Neural progenitor cell (in vitro differentiated cells): ENCODE measurements around the gene P3H2.

Source experiments
- EZH2 ChIP-seq: fragments of 200-600 bp; sonication (generic); IDR thresholded peaks from 2 replicates; pipeline ENCODE4 v1.6.1; 2017; ENCODE audit warnings: antibody characterized with exemption, mild to moderate bottlenecking, moderate library complexity
- EZH2phosphoT487 ChIP-seq: fragments of 200-600 bp; sonication (generic); IDR thresholded peaks from 2 replicates; pipeline ENCODE4 v1.6.1; 2017; ENCODE audit warnings: antibody characterized with exemption
- TF ChIP-seq, protein P1 (sequence below): fragments of 200-600 bp; sonication (generic); IDR thresholded peaks from 2 replicates; pipeline ENCODE4 v1.5.1; 2017; ENCODE audit warnings: antibody characterized with exemption, mild to moderate bottlenecking

DNA sequence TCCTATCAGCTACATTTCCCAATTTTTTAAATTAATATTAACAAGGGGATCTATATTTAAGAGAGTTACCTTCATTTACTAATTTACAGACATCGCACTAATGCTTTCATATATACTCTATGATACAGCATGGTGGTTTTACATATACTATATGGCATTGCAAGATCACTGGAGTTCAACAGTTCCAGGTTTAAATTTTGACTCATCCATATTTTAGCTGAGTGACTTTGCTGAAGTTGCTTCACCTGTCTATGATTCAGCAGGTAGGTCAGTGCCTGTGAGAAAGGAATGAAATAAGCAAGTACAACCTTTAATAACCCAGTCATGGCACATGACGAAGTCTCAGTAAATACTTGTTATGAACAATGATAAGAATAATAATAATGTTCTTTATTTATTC lies 211.1 kb downstream of the P3H2 start:
- TF ChIP-seq, protein P1, sequence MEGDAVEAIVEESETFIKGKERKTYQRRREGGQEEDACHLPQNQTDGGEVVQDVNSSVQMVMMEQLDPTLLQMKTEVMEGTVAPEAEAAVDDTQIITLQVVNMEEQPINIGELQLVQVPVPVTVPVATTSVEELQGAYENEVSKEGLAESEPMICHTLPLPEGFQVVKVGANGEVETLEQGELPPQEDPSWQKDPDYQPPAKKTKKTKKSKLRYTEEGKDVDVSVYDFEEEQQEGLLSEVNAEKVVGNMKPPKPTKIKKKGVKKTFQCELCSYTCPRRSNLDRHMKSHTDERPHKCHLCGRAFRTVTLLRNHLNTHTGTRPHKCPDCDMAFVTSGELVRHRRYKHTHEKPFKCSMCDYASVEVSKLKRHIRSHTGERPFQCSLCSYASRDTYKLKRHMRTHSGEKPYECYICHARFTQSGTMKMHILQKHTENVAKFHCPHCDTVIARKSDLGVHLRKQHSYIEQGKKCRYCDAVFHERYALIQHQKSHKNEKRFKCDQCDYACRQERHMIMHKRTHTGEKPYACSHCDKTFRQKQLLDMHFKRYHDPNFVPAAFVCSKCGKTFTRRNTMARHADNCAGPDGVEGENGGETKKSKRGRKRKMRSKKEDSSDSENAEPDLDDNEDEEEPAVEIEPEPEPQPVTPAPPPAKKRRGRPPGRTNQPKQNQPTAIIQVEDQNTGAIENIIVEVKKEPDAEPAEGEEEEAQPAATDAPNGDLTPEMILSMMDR: no peak
- TF ChIP-seq EZH2phosphoT487 (no peak), EZH2 (no peak)
